Trophoblast cell (in vitro differentiated cells and primary cell): ENCODE data around the gene COL6A5.

Experiments used
- DNase-seq, 2 donors: peaks; one replicate each; pipeline ENCODE4 v3.0.0-alpha.2; 2016
- H2AFZ ChIP-seq: 2 replicates; pipeline ENCODE4 v1.6.1; 2013; ENCODE audit warnings: low read length, moderate library complexity, mild to moderate bottlenecking; ENCODE audit not compliant: insufficient read depth, poor library complexity
- H2AK5ac ChIP-seq: 2 replicates; pipeline ENCODE4 v1.6.1; 2013; ENCODE audit warnings: mild to moderate bottlenecking, low read length
- H2BK120ac ChIP-seq: 2 replicates; pipeline ENCODE4 v1.6.1; 2013; ENCODE audit warnings: low read length, mild to moderate bottlenecking, moderate library complexity; ENCODE audit not compliant: insufficient read depth, poor library complexity
- H2BK12ac ChIP-seq: 2 replicates; pipeline ENCODE4 v1.6.1; 2013; ENCODE audit warnings: mild to moderate bottlenecking, low read length, moderate library complexity
- H2BK5ac ChIP-seq: 2 replicates; pipeline ENCODE4 v1.6.1; 2013; ENCODE audit warnings: low read length, low read depth, moderate library complexity, mild to moderate bottlenecking; ENCODE audit not compliant: poor library complexity
- H3K14ac ChIP-seq: 2 replicates; pipeline ENCODE4 v1.6.1; 2013; ENCODE audit warnings: mild to moderate bottlenecking, low read length
- H3K18ac ChIP-seq: 2 replicates; pipeline ENCODE4 v1.6.1; 2013; ENCODE audit warnings: mild to moderate bottlenecking, low read length
- H3K23ac ChIP-seq: 2 replicates; pipeline ENCODE4 v1.6.1; 2013; ENCODE audit warnings: low read length
- H3K27ac ChIP-seq: 2 replicates; pipeline ENCODE4 v1.5.1; 2013; ENCODE audit warnings: low read depth, mild to moderate bottlenecking, inconsistent platforms, low read length, moderate library complexity
- H3K27me3 ChIP-seq: 2 replicates; pipeline ENCODE4 v1.6.1; 2013; ENCODE audit warnings: inconsistent platforms, mild to moderate bottlenecking, low read length, moderate library complexity; ENCODE audit not compliant: insufficient read depth
- H3K36me3 ChIP-seq, 2 experiments: 1 replicate in 1 of 2; 2 replicates in 1 of 2; pipeline ENCODE4 v1.6.1; 2013; ENCODE audit warnings: low read length in 2 of 2, mild to moderate bottlenecking in 2 of 2, moderate library complexity in 1 of 2; ENCODE audit not compliant: insufficient read depth in 2 of 2, control insufficient read depth in 1 of 2
- H3K4ac ChIP-seq: 2 replicates; pipeline ENCODE4 v1.6.1; 2013; ENCODE audit warnings: low read depth, mild to moderate bottlenecking, low read length, moderate library complexity
- H3K4me1 ChIP-seq, 2 experiments: 1 replicate in 1 of 2; 2 replicates in 1 of 2; pipeline ENCODE4 v1.6.1; 2013; ENCODE audit warnings: low read length in 2 of 2, mild to moderate bottlenecking in 2 of 2, moderate library complexity in 1 of 2; ENCODE audit not compliant: insufficient read depth in 2 of 2, control insufficient read depth in 1 of 2
- H3K4me2 ChIP-seq: 2 replicates; pipeline ENCODE4 v1.6.1; 2013; ENCODE audit warnings: inconsistent platforms, mild to moderate bottlenecking, low read length, moderate library complexity
- H3K4me3 ChIP-seq: 2 replicates; pipeline ENCODE4 v1.5.1; 2013; ENCODE audit warnings: mild to moderate bottlenecking, low read depth, low read length, inconsistent platforms
- H3K79me1 ChIP-seq: one replicate; pipeline ENCODE4 v1.6.1; 2013; ENCODE audit warnings: low read length
- H3K79me2 ChIP-seq: 2 replicates; pipeline ENCODE4 v1.6.1; 2013; ENCODE audit warnings: low read length, mild to moderate bottlenecking; ENCODE audit not compliant: control insufficient read depth, insufficient read depth, poor library complexity
- H3K9ac ChIP-seq: 2 replicates; pipeline ENCODE4 v1.6.1; 2013; ENCODE audit warnings: mild to moderate bottlenecking, low read length
- H3K9me3 ChIP-seq: 2 replicates; pipeline ENCODE4 v1.6.1; 2013; ENCODE audit warnings: low read depth, mild to moderate bottlenecking, control low read depth, inconsistent platforms, low read length; ENCODE audit not compliant: insufficient read depth
- H4K12ac ChIP-seq: 2 replicates; pipeline ENCODE4 v1.6.1; 2013; ENCODE audit warnings: low read depth, mild to moderate bottlenecking, low read length, moderate library complexity
- H4K8ac ChIP-seq: 2 replicates; pipeline ENCODE4 v1.6.1; 2013; ENCODE audit warnings: low read depth, mild to moderate bottlenecking, low read length, moderate library complexity
- H4K91ac ChIP-seq: one replicate; pipeline ENCODE4 v1.6.1; 2013; ENCODE audit warnings: low read depth, mild to moderate bottlenecking, low read length, moderate library complexity
- WGBS: extraction: QIAGEN DNeasy Blood & Tissue Kit; methylation state at CpG from one replicate; pipeline ENCODE4 v1.1.7; 2013; ENCODE audit warnings: missing lambda C conversion rate; ENCODE audit not compliant: insufficient read length, insufficient coverage; ENCODE audit errors: extremely low coverage; 5-methylcytosine and 5-hydroxymethylcytosine counted together

COL6A5 gene

DNA sequence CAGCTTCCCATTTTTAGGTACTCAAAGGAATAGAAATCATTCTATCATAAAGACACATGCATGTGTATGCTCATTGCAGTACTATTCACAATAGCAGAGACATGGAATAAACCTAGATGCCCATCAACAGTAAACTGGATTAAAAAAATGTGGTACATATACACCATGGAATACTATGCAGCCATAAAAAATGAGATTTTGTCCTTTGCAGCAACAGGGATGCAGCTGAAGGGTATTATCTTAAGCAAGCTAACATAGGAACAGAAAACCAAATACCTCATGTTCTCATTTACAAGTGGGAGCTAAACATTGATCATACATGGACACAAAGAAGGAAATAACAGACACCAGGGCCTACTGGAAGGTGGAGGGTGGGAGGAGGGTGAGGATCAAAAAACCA is 33.1 kb upstream of the COL6A5 start:
- Histone ChIP-seq H2BK12ac (no peak overlapping the region), H3K9me3 (no peaks in the 10 kb centered on the region), H2AK5ac (no peak overlapping the region), H3K36me3 (no peaks in the 10 kb centered on the region), H3K4me2 (no peak overlapping the region), H4K91ac (no peak overlapping the region), H2AFZ (no peak overlapping the region), H3K23ac (no peak overlapping the region), H3K79me1 (no peaks in the 10 kb centered on the region), H2BK5ac (no peak overlapping the region), H3K14ac (no peak overlapping the region), H3K9ac (no peak overlapping the region), H3K4me3 (no peak overlapping the region), H3K4ac (no peak overlapping the region), H3K4me1 (no peaks in the 10 kb centered on the region), H3K27ac (no peak overlapping the region), H3K27me3 (no peaks in the 10 kb centered on the region), H4K8ac (no peak overlapping the region), H3K79me2 (no peaks in the 10 kb centered on the region), H2BK120ac (no peak overlapping the region), H3K18ac (no peak overlapping the region), H4K12ac (no peak overlapping the region)
- no peak for DNase-seq

DNA sequence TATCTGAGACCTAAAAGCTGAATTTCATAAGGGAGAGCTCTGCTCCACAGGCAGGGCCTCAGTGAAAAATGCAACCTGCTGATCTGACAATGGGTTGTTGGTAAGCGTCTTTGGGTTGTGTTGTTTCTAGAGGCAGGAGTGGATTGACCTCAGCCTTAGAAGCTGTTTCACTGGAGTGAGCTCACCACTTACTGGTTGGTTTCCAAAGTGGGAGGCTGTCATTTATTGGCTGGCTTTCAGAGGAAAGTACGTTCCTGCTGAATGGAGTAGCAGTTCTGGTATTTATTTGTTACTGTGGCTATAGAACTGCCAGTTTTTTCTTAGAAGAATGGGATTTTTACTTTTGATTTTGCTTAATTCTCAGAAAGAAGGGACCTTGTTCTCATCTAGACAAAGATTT is 29.3 kb upstream of the COL6A5 start:
- DNase-seq: no peak
- Histone ChIP-seq H2AK5ac (no peak overlapping the region), H3K9ac (no peak overlapping the region), H3K79me2 (no peaks in the 10 kb centered on the region), H3K4me3 (no peak overlapping the region), H2BK5ac (no peak overlapping the region), H3K4ac (no peak overlapping the region), H3K9me3 (no peaks in the 10 kb centered on the region), H3K14ac (no peak overlapping the region), H3K27me3 (no peaks in the 10 kb centered on the region), H3K4me2 (no peak overlapping the region), H3K27ac (no peak overlapping the region), H3K79me1 (no peaks in the 10 kb centered on the region), H4K12ac (no peak overlapping the region), H4K8ac (no peak overlapping the region), H3K18ac (no peak overlapping the region), H2BK120ac (no peak overlapping the region), H3K23ac (no peak overlapping the region), H3K4me1 (no peaks in the 10 kb centered on the region), H2BK12ac (no peak overlapping the region), H2AFZ (no peak overlapping the region), H3K36me3 (no peaks in the 10 kb centered on the region), H4K91ac (no peak overlapping the region)
- WGBS: no CpG with 5 or more reads among the region's 2 CpGs

DNA sequence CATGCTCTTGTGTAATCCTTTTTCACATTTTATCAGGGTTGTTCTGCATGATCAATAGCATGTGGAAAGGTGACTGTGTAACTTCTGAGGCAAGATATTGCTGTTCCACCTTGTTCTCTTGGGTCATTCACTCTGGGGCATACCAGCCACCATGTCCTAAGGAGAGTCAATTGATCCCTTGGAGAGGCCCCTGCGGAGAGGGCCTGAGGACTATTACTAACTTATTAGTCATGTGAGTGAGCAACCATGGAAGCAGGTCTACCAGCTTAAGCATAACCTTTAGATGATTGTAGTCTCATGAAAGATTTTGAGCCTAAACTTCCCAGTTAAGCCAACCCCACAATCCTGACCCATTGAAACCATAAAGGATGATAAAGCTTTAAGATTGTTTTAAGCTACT is 22.0 kb upstream of the COL6A5 start:
- Histone ChIP-seq H3K14ac (no peak overlapping the region), H2AFZ (no peak overlapping the region), H3K27me3 (no peaks in the 10 kb centered on the region), H4K12ac (no peak overlapping the region), H2BK12ac (no peak overlapping the region), H4K91ac (no peak overlapping the region), H3K36me3 (no peaks in the 10 kb centered on the region), H3K9me3 (no peaks in the 10 kb centered on the region), H4K8ac (no peak overlapping the region), H2BK5ac (no peak overlapping the region), H3K4ac (no peak overlapping the region), H3K27ac (no peak overlapping the region), H2BK120ac (no peak overlapping the region), H3K18ac (no peak overlapping the region), H3K79me1 (no peaks in the 10 kb centered on the region), H3K4me2 (no peak overlapping the region), H3K4me1 (peaks cover 0 to 1% of the 10 kb centered on the region in 2 experiments), H2AK5ac (no peak overlapping the region), H3K9ac (no peak overlapping the region), H3K79me2 (no peaks in the 10 kb centered on the region), H3K23ac (no peak overlapping the region), H3K4me3 (no peak overlapping the region)
- DNase-seq: peak in 1 of 2 donors; percentile 24
- no CpG with 5 or more reads among the region's 1 CpG for WGBS

DNA sequence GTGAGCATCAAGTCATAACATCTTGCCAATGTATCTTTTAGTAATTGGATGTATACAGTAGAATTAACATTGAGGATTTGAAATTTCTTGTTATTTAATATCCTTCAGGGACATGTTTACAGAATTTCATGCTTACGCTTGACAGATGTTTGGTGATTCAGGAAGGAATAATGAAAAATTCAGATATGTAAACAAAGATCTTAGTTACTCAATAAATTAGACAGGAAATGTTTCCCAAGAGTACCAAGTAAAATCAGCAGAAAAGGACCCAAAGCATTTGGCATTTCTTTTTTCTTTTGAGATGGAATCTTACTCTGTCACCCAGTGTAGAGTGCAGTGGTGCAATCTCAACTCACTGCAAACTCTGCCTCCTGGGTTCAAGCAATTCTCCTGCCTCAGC is 4.7 kb upstream of the COL6A5 start:
- Histone ChIP-seq H4K91ac (no peak overlapping the region), H3K27ac (no peak overlapping the region), H3K4me3 (no peak overlapping the region), H3K18ac (no peak overlapping the region), H3K4me1 (peaks cover under 1 to 1% of the 10 kb centered on the region in 2 experiments), H3K9me3 (no peaks in the 10 kb centered on the region), H4K8ac (no peak overlapping the region), H3K36me3 (no peaks in the 10 kb centered on the region), H3K14ac (no peak overlapping the region), H2AFZ (no peak overlapping the region), H3K4me2 (no peak overlapping the region), H3K79me2 (no peaks in the 10 kb centered on the region), H3K23ac (no peak overlapping the region), H3K27me3 (no peaks in the 10 kb centered on the region), H2BK5ac (no peak overlapping the region), H2AK5ac (no peak overlapping the region), H3K79me1 (no peaks in the 10 kb centered on the region), H3K4ac (no peak overlapping the region), H2BK12ac (no peak overlapping the region), H3K9ac (no peak overlapping the region), H4K12ac (no peak overlapping the region), H2BK120ac (no peak overlapping the region)
- peak in 1 of 2 donors; percentile 23 for DNase-seq
- no CpG with 5 or more reads among the region's 1 CpG for WGBS

DNA sequence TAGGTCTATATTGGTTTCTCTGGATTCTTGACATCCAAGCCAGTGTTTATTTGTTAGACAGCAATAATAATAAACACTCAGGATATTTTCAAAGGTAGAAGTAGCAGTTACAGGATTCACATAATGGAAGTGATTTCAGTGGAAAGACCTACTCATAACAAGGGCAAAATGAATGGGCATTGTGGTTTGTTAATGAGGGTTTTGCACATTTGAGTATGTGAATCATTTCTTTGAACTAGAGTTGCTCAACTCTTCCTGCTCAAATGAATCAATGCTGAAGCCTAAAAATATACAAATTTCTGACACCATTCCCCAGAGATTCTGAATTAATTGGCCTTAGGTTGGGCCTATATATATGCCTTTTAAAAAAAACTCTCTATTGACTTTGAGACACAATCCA is 4.1 kb upstream of the COL6A5 start:
- no peaks in the 10 kb centered on the region for H3K79me1 ChIP-seq
- H4K8ac ChIP-seq: no peak overlapping the region
- no peak overlapping the region for H4K12ac ChIP-seq
- no peak overlapping the region for H3K23ac ChIP-seq
- H3K14ac ChIP-seq: no peak overlapping the region
- H2AFZ ChIP-seq: no peak overlapping the region
- H2BK5ac ChIP-seq: no peak overlapping the region
- H2BK12ac ChIP-seq: no peak overlapping the region
- H3K79me2 ChIP-seq: no peaks in the 10 kb centered on the region
- no peak overlapping the region for H2AK5ac ChIP-seq
- H3K27me3 ChIP-seq: no peaks in the 10 kb centered on the region
- no peak overlapping the region for H3K4me2 ChIP-seq
- no peaks in the 10 kb centered on the region for H3K9me3 ChIP-seq
- H4K91ac ChIP-seq: no peak overlapping the region
- H3K18ac ChIP-seq: no peak overlapping the region
- H3K27ac ChIP-seq: no peak overlapping the region
- H2BK120ac ChIP-seq: no peak overlapping the region
- no peak overlapping the region for H3K4ac ChIP-seq
- no peak for DNase-seq
- no peak overlapping the region for H3K9ac ChIP-seq
- peaks cover 2 to 3% of the 10 kb centered on the region in 2 experiments for H3K4me1 ChIP-seq
- H3K36me3 ChIP-seq: no peaks in the 10 kb centered on the region
- no peak overlapping the region for H3K4me3 ChIP-seq
